ENCODE measurements around the gene AOPEP.

DNA sequence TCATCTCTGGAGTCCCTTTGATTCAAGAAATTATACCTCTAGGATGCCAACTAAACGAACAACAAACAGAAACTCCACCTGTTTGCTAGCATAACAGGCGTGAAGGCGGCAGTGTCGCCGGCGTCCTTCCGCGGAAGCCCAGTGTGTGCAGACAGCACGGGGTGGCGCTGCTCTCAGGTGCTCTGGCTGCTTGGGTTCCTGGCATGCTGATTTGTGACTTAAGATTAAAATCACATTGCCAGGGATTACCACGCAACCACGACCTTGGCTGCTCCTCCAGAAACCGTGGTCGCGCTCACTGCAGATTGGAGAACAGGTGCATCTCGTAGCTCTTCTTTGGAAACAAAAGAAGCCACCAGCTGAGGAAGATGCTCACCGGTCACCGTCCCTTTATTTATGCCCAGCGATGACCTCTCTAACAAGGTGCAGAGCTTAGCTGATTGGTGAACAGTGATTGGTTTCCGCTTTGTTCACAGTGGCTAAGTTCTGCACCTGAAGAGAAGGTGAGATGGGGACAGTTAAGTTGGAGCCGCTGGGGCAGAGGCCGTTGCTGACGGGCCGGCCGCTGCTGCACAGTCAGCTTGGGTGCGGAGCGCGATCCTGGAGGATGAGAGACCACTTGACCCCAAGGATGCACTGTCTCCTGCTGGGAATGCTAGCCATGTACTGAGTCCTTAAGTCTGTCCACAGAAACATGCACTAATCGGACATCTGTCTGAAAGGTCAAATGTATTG lies 358.7 kb downstream of the AOPEP start:
- TF ChIP-seq POLR2A (IDR thresholded peaks at IDR 0.05) = no peak
- TF ChIP-seq, protein P1, sequence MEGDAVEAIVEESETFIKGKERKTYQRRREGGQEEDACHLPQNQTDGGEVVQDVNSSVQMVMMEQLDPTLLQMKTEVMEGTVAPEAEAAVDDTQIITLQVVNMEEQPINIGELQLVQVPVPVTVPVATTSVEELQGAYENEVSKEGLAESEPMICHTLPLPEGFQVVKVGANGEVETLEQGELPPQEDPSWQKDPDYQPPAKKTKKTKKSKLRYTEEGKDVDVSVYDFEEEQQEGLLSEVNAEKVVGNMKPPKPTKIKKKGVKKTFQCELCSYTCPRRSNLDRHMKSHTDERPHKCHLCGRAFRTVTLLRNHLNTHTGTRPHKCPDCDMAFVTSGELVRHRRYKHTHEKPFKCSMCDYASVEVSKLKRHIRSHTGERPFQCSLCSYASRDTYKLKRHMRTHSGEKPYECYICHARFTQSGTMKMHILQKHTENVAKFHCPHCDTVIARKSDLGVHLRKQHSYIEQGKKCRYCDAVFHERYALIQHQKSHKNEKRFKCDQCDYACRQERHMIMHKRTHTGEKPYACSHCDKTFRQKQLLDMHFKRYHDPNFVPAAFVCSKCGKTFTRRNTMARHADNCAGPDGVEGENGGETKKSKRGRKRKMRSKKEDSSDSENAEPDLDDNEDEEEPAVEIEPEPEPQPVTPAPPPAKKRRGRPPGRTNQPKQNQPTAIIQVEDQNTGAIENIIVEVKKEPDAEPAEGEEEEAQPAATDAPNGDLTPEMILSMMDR (IDR thresholded peaks at IDR 0.05 in 4 of 5, conservative IDR thresholded peaks at IDR 0.05 in 1 of 5) = no peak
